Urinary bladder (tissue), 4 donors: ENCODE results near the gene SCUBE1. TPM values are rescaled to one million over a fixed set of nuclear protein-coding genes. Genes with fewer than 3 reads are reported as not detected.

Experiments
- DNase-seq: peaks from one replicate; pipeline ENCODE4 v3.0.0-alpha.2; 2015; ENCODE audit errors: extremely low spot score
- H3K27ac ChIP-seq: one replicate; pipeline ENCODE4 v1.5.1; 2013; ENCODE audit warnings: low read depth, mild to moderate bottlenecking, moderate library complexity
- H3K36me3 ChIP-seq: one replicate; pipeline ENCODE4 v1.6.1; 2013; ENCODE audit warnings: mild to moderate bottlenecking, moderate library complexity; ENCODE audit not compliant: insufficient read depth
- H3K4me1 ChIP-seq: one replicate; pipeline ENCODE4 v1.6.1; 2013; ENCODE audit warnings: mild to moderate bottlenecking, moderate library complexity; ENCODE audit not compliant: insufficient read depth
- H3K4me3 ChIP-seq: one replicate; pipeline ENCODE4 v1.5.1; 2013; ENCODE audit warnings: low read depth, low read length
- WGBS: extraction: QIAGEN DNeasy Blood & Tissue Kit; methylation state at CpG from one replicate; pipeline ENCODE4 v1.1.7; 2013; 5-methylcytosine and 5-hydroxymethylcytosine counted together
- polyA plus RNA-seq: library from polyadenylated mRNA; stranded (reverse); fragments of 200-250 nt; gene quantifications from one replicate; pipeline ENCODE4 v1.2.3, GENCODE V29; 2013
- total RNA-seq: library from RNA; depleted of rRNA; stranded (reverse); fragments of >200 nt; gene quantifications from one replicate; pipeline ENCODE4 v1.2.3, GENCODE V29; 2014
- donor health status: healthy with polysubstance abuse.
- donor health status: healthy.

The SCUBE1 gene
- total and polyA plus RNA-seq, 2 donors, result 0.86 to 1.2 TPM

- WGBS, result 17% methylated on average over 23 of the region's 23 CpGs
- DNase-seq, result no peak
- no peaks in the 10 kb centered on the region for H3K36me3 ChIP-seq
- H3K27ac ChIP-seq, result no peak overlapping the region
- H3K4me1 ChIP-seq, result no peaks in the 10 kb centered on the region
- H3K4me3 ChIP-seq, result no peak overlapping the region
Measured at GRCh38 chr22:43230971-43231723, 112.0 kb downstream of the SCUBE1 start.

- Histone ChIP-seq H3K27ac (no peak overlapping the region), H3K4me1 (no peaks in the 10 kb centered on the region), H3K4me3 (no peak overlapping the region), H3K36me3 (no peaks in the 10 kb centered on the region)
- 73% methylated on average over 9 of the region's 9 CpGs for WGBS
- DNase-seq, result no peak
Measured at GRCh38 chr22:43230571-43230970, 112.6 kb downstream of the SCUBE1 start.

GRCh38 chr22:43228863-43229262, 114.3 kb downstream of the SCUBE1 start:
- DNase-seq, result no peak
- H3K4me3 ChIP-seq, result no peak overlapping the region
- no peaks in the 10 kb centered on the region for H3K36me3 ChIP-seq
- WGBS, result 83% methylated on average over 19 of the region's 19 CpGs
- no peaks in the 10 kb centered on the region for H3K4me1 ChIP-seq
- H3K27ac ChIP-seq, result no peak overlapping the region

GRCh38 chr22:43228330-43228729, 114.8 kb downstream of the SCUBE1 start:
- Histone ChIP-seq H3K36me3 (no peaks in the 10 kb centered on the region), H3K4me3 (no peak overlapping the region)
- WGBS, result 73% methylated on average over 8 of the region's 8 CpGs

GRCh38 chr22:43227239-43227630, 115.9 kb downstream of the SCUBE1 start:
- H3K36me3 ChIP-seq, result no peaks in the 10 kb centered on the region
- no peak for DNase-seq

More at GRCh38 chr22:43228330-43228729, 114.8 kb downstream of the SCUBE1 start:
- Histone ChIP-seq H3K27ac (no peak overlapping the region), H3K4me1 (no peaks in the 10 kb centered on the region)
- DNase-seq, result no peak

GRCh38 chr22:43226377-43227238, 116.6 kb downstream of the SCUBE1 start:
- Histone ChIP-seq H3K36me3 (no peaks in the 10 kb centered on the region), H3K27ac (no peak overlapping the region), H3K4me3 (no peak overlapping the region), H3K4me1 (no peaks in the 10 kb centered on the region)
- no peak for DNase-seq
- 40% methylated on average over 19 of the region's 19 CpGs for WGBS

More at GRCh38 chr22:43227239-43227630, 115.9 kb downstream of the SCUBE1 start:
- no peak overlapping the region for H3K4me3 ChIP-seq
- no peak overlapping the region for H3K27ac ChIP-seq
- no peaks in the 10 kb centered on the region for H3K4me1 ChIP-seq
- 57% methylated on average over 17 of the region's 17 CpGs for WGBS

- H3K36me3 ChIP-seq, result no peaks in the 10 kb centered on the region
- DNase-seq, result no peak
- H3K4me1 ChIP-seq, result no peaks in the 10 kb centered on the region
- no peak overlapping the region for H3K27ac ChIP-seq
- WGBS, result 90% methylated on average over 8 of the region's 8 CpGs
- H3K4me3 ChIP-seq, result no peak overlapping the region
Measured at GRCh38 chr22:43225609-43226008, 117.6 kb downstream of the SCUBE1 start.

- no peak for DNase-seq
- Histone ChIP-seq H3K4me3 (no peak overlapping the region), H3K36me3 (no peaks in the 10 kb centered on the region), H3K4me1 (no peaks in the 10 kb centered on the region), H3K27ac (no peak overlapping the region)
- WGBS, result 89% methylated on average over 13 of the region's 13 CpGs
Measured at GRCh38 chr22:43222987-43223386, 120.2 kb downstream of the SCUBE1 start.

GRCh38 chr22:43222262-43222661, 120.9 kb downstream of the SCUBE1 start:
- Histone ChIP-seq H3K4me3 (no peak overlapping the region), H3K36me3 (no peaks in the 10 kb centered on the region), H3K4me1 (no peaks in the 10 kb centered on the region), H3K27ac (no peak overlapping the region)
- WGBS, result 67% methylated on average over 13 of the region's 13 CpGs
- DNase-seq, result no peak

GRCh38 chr22:43220625-43221380, 122.4 kb downstream of the SCUBE1 start:
- Histone ChIP-seq H3K27ac (no peak overlapping the region), H3K36me3 (no peaks in the 10 kb centered on the region), H3K4me1 (no peaks in the 10 kb centered on the region), H3K4me3 (no peak overlapping the region)
- DNase-seq, result no peak
- WGBS, result 87% methylated on average over 22 of the region's 22 CpGs

- Histone ChIP-seq H3K36me3 (no peaks in the 10 kb centered on the region), H3K4me3 (no peak overlapping the region), H3K27ac (no peak overlapping the region), H3K4me1 (no peaks in the 10 kb centered on the region)
- no peak for DNase-seq
- 79% methylated on average over 1 of the region's 1 CpG for WGBS
Measured at GRCh38 chr22:43218786-43219185, 124.4 kb downstream of the SCUBE1 start.

GRCh38 chr22:43217285-43218030, 125.7 kb downstream of the SCUBE1 start:
- Histone ChIP-seq H3K4me3 (no peak overlapping the region), H3K4me1 (no peaks in the 10 kb centered on the region), H3K27ac (no peak overlapping the region), H3K36me3 (no peaks in the 10 kb centered on the region)
- 67% methylated on average over 32 of the region's 32 CpGs for WGBS
- DNase-seq, result no peak

- H3K36me3 ChIP-seq, result no peaks in the 10 kb centered on the region
Measured at GRCh38 chr22:43216738-43217137, 126.4 kb downstream of the SCUBE1 start.

More at GRCh38 chr22:43216738-43217137, 126.4 kb downstream of the SCUBE1 start:
- WGBS, result 76% methylated on average over 6 of the region's 6 CpGs
- Histone ChIP-seq H3K4me1 (no peaks in the 10 kb centered on the region), H3K4me3 (no peak overlapping the region), H3K27ac (no peak overlapping the region)
- DNase-seq, result no peak
